Activated CD4-positive, alpha-beta memory T cell treated with anti-CD3 and anti-CD28 coated beads, Interleukin-2, amount 10 ng/mL, durations not matched to agents 7 days and 5 days (primary cell): ENCODE measurements around the gene NUTM1. TPM values are rescaled to one million over a fixed set of nuclear protein-coding genes. Genes with fewer than 3 reads are reported as not detected.
"Not testable (repeated sequence)": the region's sequence is repeated elsewhere in the genome, so short reads cannot be mapped to it uniquely, and the experiment has no call there.

Experiments used
- CTCF ChIA-PET: fragments of 350-600 bp; sonication (Branson Sonifier 250); formaldehyde crosslinking; loops from one replicate; lab custom pipeline; 2021; ENCODE audit warnings: antibody characterized with exemption, inconsistent platforms; lab: Charles Lee
- POLR2A ChIA-PET: fragments of 350-600 bp; sonication (Branson Sonifier 250); formaldehyde crosslinking; loops from one replicate; lab custom pipeline; 2021; ENCODE audit warnings: antibody characterized with exemption; lab: Charles Lee
- DNase-seq: peaks from one replicate; pipeline ENCODE4 v3.0.0-alpha.2; 2020
- H3K27ac Mint-ChIP-seq: one replicate; pipeline ENCODE4 v1.8.0; 2021; ENCODE audit warnings: mild to moderate bottlenecking, mixed read lengths
- H3K27me3 Mint-ChIP-seq: one replicate; pipeline ENCODE4 v1.8.0; 2021; ENCODE audit warnings: mixed read lengths
- H3K36me3 Mint-ChIP-seq: one replicate; pipeline ENCODE4 v1.8.0; 2021; ENCODE audit warnings: low read depth, mixed read lengths
- H3K4me1 Mint-ChIP-seq: one replicate; pipeline ENCODE4 v1.8.0; 2021; ENCODE audit warnings: mixed read lengths
- H3K4me3 Mint-ChIP-seq: one replicate; pipeline ENCODE4 v1.8.0; 2021; ENCODE audit warnings: mild to moderate bottlenecking, mixed read lengths
- H3K9me3 Mint-ChIP-seq: one replicate; pipeline ENCODE4 v1.8.0; 2021; ENCODE audit warnings: mixed read lengths
- total RNA-seq, 2 experiments: library from RNA; stranded (reverse); gene quantifications; one replicate each; pipeline ENCODE4 v1.2.3, GENCODE V29; 2021

NUTM1 gene
- total RNA-seq, 2 experiments from 2014 or later: not detected

GRCh38 chr15:34339946-34340345 is 3.2 kb upstream of the NUTM1 start:
- peaks cover 48% of the 10 kb centered on the region for H3K4me1 Mint-ChIP-seq
- peak overlapping the region; percentile 12 for H3K27ac Mint-ChIP-seq
- no peak for DNase-seq
- ChIA-PET CTCF (interaction anchor here (4.8 to 5.3 kb wide), 2 partner anchors 12 to 27 kb away, joined by 22 to 42 read pairs; partner anchors contain the start of gene LPCAT4), POLR2A (interaction anchor here (2.5 to 8.2 kb wide), 3 partner anchors 22 to 243 kb away, joined by 8 to 92 read pairs (median 25); partner anchors contain the start of genes GOLGA8B and LPCAT4)
- no peaks in the 10 kb centered on the region for H3K9me3 Mint-ChIP-seq
- H3K36me3 Mint-ChIP-seq: peaks cover 25% of the 10 kb centered on the region
- H3K4me3 Mint-ChIP-seq: no peak overlapping the region
- no peaks in the 10 kb centered on the region for H3K27me3 Mint-ChIP-seq

DNA sequence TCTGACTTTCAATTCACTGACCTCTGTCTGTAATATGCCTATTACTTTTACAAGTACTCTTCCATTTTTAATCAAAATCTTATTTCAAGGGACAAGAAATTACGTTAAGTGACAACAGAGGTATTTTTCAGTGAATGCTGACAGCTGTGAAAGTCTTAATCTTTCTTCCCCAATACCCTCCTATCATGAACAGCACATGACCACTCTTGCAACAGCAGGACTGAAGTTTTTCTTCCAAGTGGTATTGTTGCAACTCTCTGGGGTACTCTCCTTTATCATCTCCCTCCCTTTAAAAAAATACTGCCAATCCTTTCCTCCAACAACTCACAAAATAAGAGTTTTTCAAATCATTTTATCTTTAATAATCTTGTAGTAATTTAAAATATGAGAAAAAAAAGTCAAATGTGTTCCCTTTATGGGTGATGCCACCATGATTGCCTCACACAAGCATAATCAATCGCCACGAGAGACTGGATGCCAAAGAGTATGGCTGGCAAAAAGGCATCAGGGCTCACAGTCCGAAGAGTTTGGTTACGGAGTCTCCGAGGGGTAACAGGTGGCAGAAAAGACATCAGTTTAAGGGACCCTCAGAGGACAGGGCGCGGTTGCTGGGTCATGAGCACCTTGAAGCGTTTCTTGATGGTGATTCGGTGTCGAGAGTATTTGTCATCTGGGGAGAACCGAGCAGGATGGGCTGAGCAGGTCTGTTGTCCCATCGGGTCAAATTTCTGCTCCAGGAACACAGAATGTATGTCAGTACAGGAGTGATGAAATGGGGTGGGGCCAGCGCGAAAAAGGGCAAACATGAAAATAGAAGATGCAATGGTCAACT is 1.5 kb upstream of the NUTM1 start:
- DNase-seq: no peak
- H3K9me3 Mint-ChIP-seq: no peaks in the 10 kb centered on the region
- ChIA-PET CTCF (no interaction called here), POLR2A (interaction anchor here (0.6 to 8.2 kb wide), 3 partner anchors 13 to 242 kb away, joined by 3 to 92 read pairs (median 16); partner anchors contain the start of genes GOLGA8B and LPCAT4)
- H3K27ac Mint-ChIP-seq: peak overlapping the region; percentile 74
- peaks cover 32% of the 10 kb centered on the region for H3K4me1 Mint-ChIP-seq
- no peaks in the 10 kb centered on the region for H3K27me3 Mint-ChIP-seq
- H3K36me3 Mint-ChIP-seq: peaks cover 25% of the 10 kb centered on the region
- H3K4me3 Mint-ChIP-seq: no peak overlapping the region

- H3K9me3 Mint-ChIP-seq, H3K27me3 Mint-ChIP-seq, H3K4me3 Mint-ChIP-seq: not testable (repeated sequence)
- peak; percentile 52 for DNase-seq
- H3K27ac Mint-ChIP-seq: peak overlapping the region; percentile 74
- ChIA-PET CTCF (interaction anchor here (0.8 to 2.2 kb wide), 17 partner anchors 8 to 657 kb away, joined by 3 to 60 read pairs (median 4); partner anchors contain the start of genes EMC4, GOLGA8A, GOLGA8B and KATNBL1), POLR2A (interaction anchor here (0.7 to 2.4 kb wide), 13 partner anchors 8 to 303 kb away, joined by 3 to 43 read pairs (median 6); partner anchors contain the start of genes AVEN, EMC7, GOLGA8B and LPCAT4)
- H3K4me1 Mint-ChIP-seq: peaks cover 26% of the 10 kb centered on the region
- peaks cover 23% of the 10 kb centered on the region for H3K36me3 Mint-ChIP-seq
These were observed 840 bp upstream of the NUTM1 start for GRCh38 chr15:34342213-34342736.

DNA sequence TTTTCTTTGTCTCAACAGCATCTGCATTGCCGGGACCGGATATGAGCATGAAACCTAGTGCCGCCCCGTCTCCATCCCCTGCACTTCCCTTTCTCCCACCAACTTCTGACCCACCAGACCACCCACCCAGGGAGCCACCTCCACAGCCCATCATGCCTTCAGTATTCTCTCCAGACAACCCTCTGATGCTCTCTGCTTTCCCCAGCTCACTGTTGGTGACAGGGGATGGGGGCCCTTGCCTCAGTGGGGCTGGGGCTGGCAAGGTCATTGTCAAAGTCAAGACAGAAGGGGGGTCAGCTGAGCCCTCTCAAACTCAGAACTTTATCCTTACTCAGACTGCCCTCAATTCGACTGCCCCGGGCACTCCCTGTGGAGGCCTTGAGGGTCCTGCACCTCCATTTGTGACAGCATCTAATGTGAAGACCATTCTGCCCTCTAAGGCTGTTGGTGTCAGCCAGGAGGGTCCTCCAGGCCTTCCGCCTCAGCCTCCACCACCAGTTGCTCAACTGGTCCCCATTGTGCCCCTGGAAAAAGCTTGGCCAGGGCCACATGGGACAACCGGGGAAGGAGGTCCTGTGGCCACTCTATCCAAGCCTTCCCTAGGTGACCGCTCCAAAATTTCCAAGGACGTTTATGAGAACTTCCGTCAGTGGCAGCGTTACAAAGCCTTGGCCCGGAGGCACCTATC is 5.0 kb downstream of the NUTM1 start:
- no peak for DNase-seq

GRCh38 chr15:34348735-34349300 is 5.7 kb downstream of the NUTM1 start:
- Mint-ChIP-seq H3K9me3 (no peaks in the 10 kb centered on the region), H3K27me3 (no peaks in the 10 kb centered on the region), H3K4me1 (no peaks in the 10 kb centered on the region), H3K4me3 (no peak overlapping the region), H3K27ac (no peak overlapping the region), H3K36me3 (no peaks in the 10 kb centered on the region)
- DNase-seq: no peak
- ChIA-PET POLR2A (interaction anchor here (1.1 kb wide), 1 partner anchor 18 kb away, joined by 5 read pairs; the partner anchor contains the start of gene LPCAT4), CTCF (no interaction called here)

More for the DNA sequence above, 5.0 kb downstream of the NUTM1 start:
- Mint-ChIP-seq H3K4me1 (no peaks in the 10 kb centered on the region), H3K9me3 (no peaks in the 10 kb centered on the region), H3K4me3 (no peak overlapping the region), H3K27ac (no peak overlapping the region), H3K27me3 (no peaks in the 10 kb centered on the region), H3K36me3 (no peaks in the 10 kb centered on the region)
- POLR2A ChIA-PET: interaction anchor here (1.1 kb wide), 1 partner anchor 19 kb away, joined by 5 read pairs; the partner anchor contains the start of gene LPCAT4
- CTCF ChIA-PET: no interaction called here

GRCh38 chr15:34349769-34350168 is 6.7 kb downstream of the NUTM1 start:
- no peak for DNase-seq
- CTCF ChIA-PET: no interaction called here
- H3K4me1 Mint-ChIP-seq: no peaks in the 10 kb centered on the region
- H3K4me3 Mint-ChIP-seq: no peak overlapping the region
- no peak overlapping the region for H3K27ac Mint-ChIP-seq
- H3K9me3 Mint-ChIP-seq: no peaks in the 10 kb centered on the region
- H3K27me3 Mint-ChIP-seq: no peaks in the 10 kb centered on the region
- peaks cover 2% of the 10 kb centered on the region for H3K36me3 Mint-ChIP-seq
- POLR2A ChIA-PET: no interaction called here

DNA sequence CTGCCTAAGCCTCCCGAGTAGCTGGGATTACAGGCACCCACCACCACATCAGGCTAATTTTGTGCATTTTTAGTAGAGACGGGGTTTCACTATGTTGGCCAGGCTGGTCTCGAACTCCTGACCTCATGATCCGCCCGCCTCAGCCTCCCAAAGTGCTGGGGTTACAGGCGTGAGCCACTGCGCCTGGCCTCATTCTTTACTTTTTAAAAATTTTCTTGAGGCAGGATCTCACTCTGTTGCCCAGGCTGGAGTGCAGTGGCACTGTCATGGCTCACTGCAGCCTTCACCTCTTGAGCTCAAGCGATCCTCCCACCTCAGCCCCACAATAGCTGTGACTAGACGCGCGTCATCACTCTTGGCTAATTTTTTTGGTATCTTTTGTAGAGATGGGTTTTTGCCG is 9.9 kb downstream of the NUTM1 start:
- ChIA-PET CTCF (interaction anchor here (0.9 to 2.4 kb wide), 3 partner anchors 9 to 14 kb away, joined by 3 to 13 read pairs (median 5); partner anchors contain the start of gene LPCAT4), POLR2A (interaction anchor here (1.2 to 3.0 kb wide), 3 partner anchors 10 to 16 kb away, joined by 3 to 20 read pairs (median 9); partner anchors contain the start of genes LPCAT4, NOP10 and NUTM1)
- H3K9me3 Mint-ChIP-seq, DNase-seq, H3K4me1 Mint-ChIP-seq, H3K4me3 Mint-ChIP-seq, H3K27ac Mint-ChIP-seq, H3K27me3 Mint-ChIP-seq: not testable (repeated sequence)
- H3K36me3 Mint-ChIP-seq: peaks cover 14% of the 10 kb centered on the region

- POLR2A ChIA-PET: interaction anchor here (1.2 to 3.0 kb wide), 3 partner anchors 11 to 17 kb away, joined by 3 to 20 read pairs (median 9); partner anchors contain the start of genes LPCAT4, NOP10 and NUTM1
- Mint-ChIP-seq H3K4me3 (no peak overlapping the region), H3K9me3 (no peaks in the 10 kb centered on the region), H3K4me1 (no peaks in the 10 kb centered on the region), H3K36me3 (peaks cover 18% of the 10 kb centered on the region), H3K27me3 (no peaks in the 10 kb centered on the region), H3K27ac (no peak overlapping the region)
- no peak for DNase-seq
- CTCF ChIA-PET: interaction anchor here (2.4 kb wide), 1 partner anchor 13 kb away, joined by 13 read pairs; the partner anchor contains the start of gene LPCAT4
These were observed 10.5 kb downstream of the NUTM1 start for GRCh38 chr15:34353627-34354026.

DNA sequence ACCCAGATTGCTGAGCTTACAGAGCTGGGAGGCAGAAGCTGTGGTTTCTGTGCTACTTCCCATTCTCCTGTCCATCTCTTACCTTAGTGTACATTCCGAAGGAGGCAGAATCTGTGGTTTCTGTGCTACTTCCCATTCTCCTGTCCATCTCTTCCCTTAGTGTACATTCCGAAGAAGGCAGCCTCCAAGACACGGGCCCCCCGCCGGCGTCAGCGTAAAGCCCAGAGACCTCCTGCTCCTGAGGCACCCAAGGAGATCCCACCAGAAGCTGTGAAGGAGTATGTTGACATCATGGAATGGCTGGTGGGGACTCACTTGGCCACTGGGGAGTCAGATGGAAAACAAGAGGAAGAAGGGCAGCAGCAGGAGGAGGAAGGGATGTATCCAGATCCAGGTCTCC is 11.2 kb downstream of the NUTM1 start:
- Mint-ChIP-seq H3K27ac (no peak overlapping the region), H3K4me1 (no peaks in the 10 kb centered on the region), H3K27me3 (no peaks in the 10 kb centered on the region), H3K4me3 (no peak overlapping the region), H3K36me3 (peaks cover 23% of the 10 kb centered on the region), H3K9me3 (no peaks in the 10 kb centered on the region)
- DNase-seq: no peak
- POLR2A ChIA-PET: interaction anchor here (1.0 to 3.0 kb wide), 3 partner anchors 9 to 13 kb away, joined by 3 to 20 read pairs (median 9); partner anchors contain the start of genes LPCAT4, NOP10 and NUTM1
- CTCF ChIA-PET: interaction anchor here (0.5 to 2.4 kb wide), 3 partner anchors 12 to 34 kb away, joined by 3 to 13 read pairs (median 5); partner anchors contain the start of genes LPCAT4 and NOP10

DNA sequence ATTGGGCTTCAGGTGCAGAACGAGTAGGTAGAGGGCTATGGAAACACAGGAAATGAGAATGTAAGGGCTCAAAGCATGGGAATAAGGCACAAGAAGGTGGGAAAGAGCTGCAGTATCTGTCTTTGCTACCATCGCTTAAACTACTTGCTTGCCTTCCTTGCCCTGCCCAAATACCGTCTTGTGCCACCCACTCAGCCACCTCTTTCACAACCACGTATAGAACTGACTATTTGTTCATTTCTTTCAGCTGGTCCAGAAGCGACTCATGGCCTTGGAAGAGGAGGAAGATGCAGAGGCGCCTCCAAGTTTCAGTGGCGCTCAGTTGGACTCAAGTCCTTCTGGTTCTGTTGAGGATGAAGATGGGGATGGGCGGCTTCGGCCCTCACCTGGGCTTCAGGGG is 12.1 kb downstream of the NUTM1 start:
- Mint-ChIP-seq H3K9me3 (no peaks in the 10 kb centered on the region), H3K4me1 (no peaks in the 10 kb centered on the region), H3K4me3 (no peak overlapping the region), H3K36me3 (peaks cover 31% of the 10 kb centered on the region), H3K27me3 (no peaks in the 10 kb centered on the region), H3K27ac (no peak overlapping the region)
- no peak for DNase-seq
- POLR2A ChIA-PET: interaction anchor here (3.0 kb wide), 2 partner anchors 12 kb away, joined by 9 to 20 read pairs; partner anchors contain the start of genes LPCAT4, NOP10 and NUTM1
- CTCF ChIA-PET: interaction anchor here (1.1 to 2.4 kb wide), 2 partner anchors 11 to 13 kb away, joined by 5 to 13 read pairs; partner anchors contain the start of genes LPCAT4 and NOP10

DNA sequence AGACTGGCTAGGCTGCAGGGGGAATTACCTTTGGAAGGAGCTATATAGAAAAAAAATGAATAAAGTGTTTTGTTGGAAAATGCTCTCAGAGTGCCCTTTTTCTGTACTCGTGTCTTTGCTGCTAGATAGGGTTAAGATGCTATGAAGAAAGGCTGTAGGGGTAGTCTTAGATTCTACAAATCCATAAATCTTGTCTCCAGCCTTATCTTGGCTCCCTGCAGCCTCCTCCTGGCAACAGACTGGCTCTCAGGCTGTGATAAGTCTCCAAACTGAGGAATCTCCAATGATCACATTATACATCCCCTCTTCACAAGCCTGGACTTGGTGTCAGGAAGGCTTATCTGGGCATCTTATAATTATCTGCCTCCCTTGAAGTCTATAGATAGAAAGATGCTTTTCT is 14.5 kb downstream of the NUTM1 start:
- CTCF ChIA-PET: interaction anchor here (1.1 to 1.7 kb wide), 3 partner anchors 9 to 264 kb away, joined by 3 to 6 read pairs (median 4); partner anchors contain the start of gene LPCAT4
- Mint-ChIP-seq H3K27ac (no peak overlapping the region), H3K27me3 (no peaks in the 10 kb centered on the region), H3K9me3 (no peaks in the 10 kb centered on the region), H3K36me3 (peaks cover 53% of the 10 kb centered on the region), H3K4me1 (peaks cover 6% of the 10 kb centered on the region), H3K4me3 (no peak overlapping the region)
- no peak for DNase-seq
- POLR2A ChIA-PET: interaction anchor here (1.3 to 1.6 kb wide), 2 partner anchors 9 to 11 kb away, joined by 3 to 5 read pairs; partner anchors contain the start of gene LPCAT4
